ENCODE measurements around the gene AMELX.

GRCh38 chrX:11296051-11296450 is 2.8 kb downstream of the AMELX start:
- TF ChIP-seq, protein P1, sequence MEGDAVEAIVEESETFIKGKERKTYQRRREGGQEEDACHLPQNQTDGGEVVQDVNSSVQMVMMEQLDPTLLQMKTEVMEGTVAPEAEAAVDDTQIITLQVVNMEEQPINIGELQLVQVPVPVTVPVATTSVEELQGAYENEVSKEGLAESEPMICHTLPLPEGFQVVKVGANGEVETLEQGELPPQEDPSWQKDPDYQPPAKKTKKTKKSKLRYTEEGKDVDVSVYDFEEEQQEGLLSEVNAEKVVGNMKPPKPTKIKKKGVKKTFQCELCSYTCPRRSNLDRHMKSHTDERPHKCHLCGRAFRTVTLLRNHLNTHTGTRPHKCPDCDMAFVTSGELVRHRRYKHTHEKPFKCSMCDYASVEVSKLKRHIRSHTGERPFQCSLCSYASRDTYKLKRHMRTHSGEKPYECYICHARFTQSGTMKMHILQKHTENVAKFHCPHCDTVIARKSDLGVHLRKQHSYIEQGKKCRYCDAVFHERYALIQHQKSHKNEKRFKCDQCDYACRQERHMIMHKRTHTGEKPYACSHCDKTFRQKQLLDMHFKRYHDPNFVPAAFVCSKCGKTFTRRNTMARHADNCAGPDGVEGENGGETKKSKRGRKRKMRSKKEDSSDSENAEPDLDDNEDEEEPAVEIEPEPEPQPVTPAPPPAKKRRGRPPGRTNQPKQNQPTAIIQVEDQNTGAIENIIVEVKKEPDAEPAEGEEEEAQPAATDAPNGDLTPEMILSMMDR (conservative IDR thresholded peaks at IDR 0.05 in 1 of 2, IDR thresholded peaks at IDR 0.05 in 1 of 2; ENCODE audit: extremely low read depth in 1 of 2, insufficient read depth in 1 of 2, low read depth in 1 of 2, low read length in 2 of 2): no peak
- no peak for TF ChIP-seq EZH2 (IDR thresholded peaks at IDR 0.05; ENCODE audit: borderline replicate concordance, low read length)

All from mammary epithelial cell (primary cell).